HepG2 (cell line): ENCODE results near the gene SSR2. TPM values are rescaled to one million over a fixed set of nuclear protein-coding genes. Genes with fewer than 3 reads are reported as not detected.

Experiments used
- ATAC-seq: fragments of 200-7000 bp; cut with Tn5 transposase; 3 replicates; pipeline ENCODE4 v1.9.1; 2020; ENCODE audit warnings: mild to moderate bottlenecking, moderate library complexity
- BruUV-seq: library from RNA; stranded (reverse); fragments of 400-500 nt; replicated peaks from 2 replicates; lab custom pipeline; 2021; lab: Mats Ljungman, UMichigan
- CTCF ChIA-PET: fragments of 300-600 bp; formaldehyde crosslinking; extraction: SDS; loops from one replicate; lab custom pipeline; 2021; ENCODE audit warnings: low total read pairs, inconsistent platforms, low intra/inter-chr PET ratio; lab: Yijun Ruan, JAX
- POLR2A ChIA-PET: fragments of 350-600 bp; sonication (Branson Sonifier 250); formaldehyde crosslinking; loops from one replicate; lab custom pipeline; 2020; ENCODE audit warnings: antibody characterized with exemption, inconsistent platforms; lab: Yijun Ruan, JAX
- DNase-seq: peaks from one replicate; pipeline ENCODE4 v3.0.0-alpha.2; 2015; ENCODE audit warnings: low spot score
- FAIRE-seq: peaks from 3 replicates; lab custom pipeline; 2011; peaks lifted over from hg19 to GRCh38; lab: Jason Lieb, UNC
- H2AFZ ChIP-seq: one replicate; pipeline ENCODE4 v1.6.1; 2011; ENCODE audit warnings: low read length, inconsistent platforms
- H3K27ac ChIP-seq: fragments of 300-600 bp; 3 replicates; pipeline ENCODE4 v1.8.0; 2011; ENCODE audit warnings: mixed run types, mild to moderate bottlenecking, mixed read lengths, low read length, inconsistent platforms; ENCODE audit not compliant: insufficient read depth; ENCODE audit errors: extremely low read length
- H3K27me3 ChIP-seq, 2 experiments: fragments of 200-600 bp in 1 of 2; 2 replicates in 1 of 2; 3 replicates in 1 of 2; pipeline versions ENCODE4 v1.6.0 to v1.8.0; 2011; ENCODE audit warnings: low read length in 2 of 2, mild to moderate bottlenecking in 2 of 2, moderate library complexity in 2 of 2, inconsistent platforms in 1 of 2; ENCODE audit not compliant: insufficient read depth in 2 of 2, control insufficient read depth in 1 of 2
- H3K36me3 ChIP-seq, 2 experiments: fragments of 200-600 bp in 1 of 2; replicated peaks in 1 of 2; 2 replicates in 1 of 2; 3 replicates in 1 of 2; pipeline versions ENCODE4 v1.5.1 to v1.8.0; 2011; ENCODE audit warnings: low read length in 2 of 2, inconsistent platforms in 1 of 2; ENCODE audit not compliant: insufficient read depth in 2 of 2, control insufficient read depth in 1 of 2
- H3K4me1 ChIP-seq: 2 replicates; pipeline ENCODE4 v1.5.1; 2012; ENCODE audit warnings: low read length, inconsistent platforms; ENCODE audit not compliant: insufficient read depth
- H3K4me2 ChIP-seq: 2 replicates; pipeline ENCODE4 v1.6.0; 2011; ENCODE audit warnings: low read depth, low read length, inconsistent platforms
- H3K4me3 ChIP-seq, 3 experiments: fragments of 200-600 bp in 1 of 3; sonication (generic), shearing (Covaris generic) in 1 of 3; replicated peaks in 1 of 3; 2 replicates each; pipeline ENCODE4 v1.5.1; 2011 to 2016; ENCODE audit warnings: low read length in 3 of 3, inconsistent platforms in 2 of 3, low read depth in 2 of 3, mild to moderate bottlenecking in 2 of 3, control low read depth in 1 of 3, mixed read lengths in 1 of 3; ENCODE audit not compliant: insufficient read depth in 1 of 3
- H3K79me2 ChIP-seq: one replicate; pipeline ENCODE4 v1.6.1; 2011; ENCODE audit warnings: low read length, inconsistent platforms; ENCODE audit not compliant: insufficient read depth
- H3K9ac ChIP-seq: 2 replicates; pipeline ENCODE4 v1.6.0; 2011; ENCODE audit warnings: mild to moderate bottlenecking, low read depth, low read length, inconsistent platforms; ENCODE audit not compliant: insufficient read depth
- H3K9me3 ChIP-seq: 2 replicates; pipeline ENCODE4 v1.5.1; 2012; ENCODE audit warnings: mild to moderate bottlenecking, low read length
- H4K20me1 ChIP-seq: 2 replicates; pipeline ENCODE4 v1.6.0; 2011; ENCODE audit warnings: inconsistent platforms, mild to moderate bottlenecking, low read length, moderate library complexity; ENCODE audit not compliant: insufficient read depth
- AGO2 ChIP-seq: fragments of 200-400 bp; formaldehyde crosslinking; optimal IDR thresholded peaks from 2 replicates; pipeline ENCODE3; 2017; ENCODE audit warnings: mild to moderate bottlenecking, low read depth, low read length, moderate library complexity
- GATAD1 ChIP-seq: IDR thresholded peaks from 2 replicates; pipeline ENCODE4 v1.6.1; 2016; ENCODE audit warnings: missing genetic modification reagents, missing compliant biosample characterization
- MYNN ChIP-seq: sonication (generic); formaldehyde crosslinking; IDR thresholded peaks from 2 replicates; pipeline ENCODE4 v1.4.0; 2020; ENCODE audit warnings: mild to moderate bottlenecking, low read depth, missing genetic modification reagents
- SATB2 ChIP-seq: sonication (generic); formaldehyde crosslinking; IDR thresholded peaks from 2 replicates; pipeline ENCODE4 v1.5.0; 2020; ENCODE audit warnings: missing genetic modification reagents
- ZNF543 ChIP-seq: sonication (generic); formaldehyde crosslinking; IDR thresholded peaks from 2 replicates; pipeline ENCODE4 v1.4.0; 2020; ENCODE audit warnings: mild to moderate bottlenecking, missing genetic modification reagents
- ZNF746 ChIP-seq: sonication (generic); formaldehyde crosslinking; IDR thresholded peaks from 2 replicates; pipeline ENCODE4 v1.8.0; 2022; ENCODE audit warnings: mild to moderate bottlenecking, missing genetic modification reagents
- ZNF747 ChIP-seq: sonication (generic); formaldehyde crosslinking; IDR thresholded peaks from 2 replicates; pipeline ENCODE4 v1.8.1; 2023; ENCODE audit warnings: missing genetic modification reagents, mild to moderate bottlenecking, borderline replicate concordance
- ZNF850 ChIP-seq: sonication (generic); formaldehyde crosslinking; conservative IDR thresholded peaks from 2 replicates; pipeline ENCODE4 v1.9.0; 2021; ENCODE audit warnings: mild to moderate bottlenecking, missing genetic modification reagents
- WGBS: methylation state at CpG from one replicate; pipeline ENCODE4 v1.1.6; 2017; ENCODE audit warnings: low lambda C conversion rate; 5-methylcytosine and 5-hydroxymethylcytosine counted together
- in situ Hi-C: cut with HindIII; loops from 2 replicates; pipeline ENCODE4 v1.10.0; 2017; ENCODE audit warnings: low pct_unique_long_range_greater_than_20kb; ENCODE audit not compliant: extremely low pct_ligation_motif_present
- intact Hi-C: fragments of 100-400 bp; cut with micrococcal nuclease; formaldehyde crosslinking; loops from one replicate; pipeline ENCODE4 v1.10.0; 2022; ENCODE audit not compliant: unreplicated experiment
- polyA plus RNA-seq, 8 experiments: library from polyadenylated mRNA; depleted of rRNA in 3 of 8; stranded (reverse) in 7 of 8; unstranded in 1 of 8; fragments of >200 nt; fragmentation: Illumina TruSeq in 4 of 8; extraction: Trizol in 4 of 8; gene quantifications; 2 replicates each; pipeline versions ENCODE4 v1.2.1 to v1.2.3, GENCODE V29; 2011 to 2016; ENCODE audit warnings: low read depth in 4 of 8, missing spikeins in 1 of 8, mixed read lengths in 1 of 8; ENCODE audit not compliant: insufficient read depth in 1 of 8
- total RNA-seq, 5 experiments: library from RNA; depleted of rRNA; stranded (reverse); fragments of >200 nt; fragmentation: Illumina TruSeq; extraction: Trizol; gene quantifications; 2 replicates each; pipeline ENCODE4 v1.2.3, GENCODE V29; 2016; ENCODE audit warnings: low read depth in 1 of 5
- TF ChIP-seq, protein P1 (sequence below): sonication (generic); formaldehyde crosslinking; IDR thresholded peaks from 2 replicates; pipeline ENCODE4 v1.8.0; 2022; ENCODE audit warnings: missing genetic modification reagents, mild to moderate bottlenecking, inconsistent platforms, borderline replicate concordance

Gene SSR2
- total and polyA plus RNA-seq, 2 of the 13 experiments (the other 11 are each of a cell fraction or from before 2014, with no cell fraction given), result 284 to 461 TPM

GRCh38 chr1:155990005-155990739 is 30.6 kb downstream of the SSR2 start:
- intact Hi-C loops, result no loop called here
- BruUV-seq, result no TSS peak
- FAIRE-seq (no peak), ATAC-seq (peak; percentile 7; the same call in 2 of the 3 replicates), DNase-seq (no peak)
- in situ Hi-C loops, result no loop called here
- Histone ChIP-seq H3K27ac (no peak overlapping the region), H3K79me2 (no peaks in the 10 kb centered on the region), H2AFZ (no peak overlapping the region), H3K4me2 (peak overlapping the region; percentile 52), H3K4me3 (no peak overlapping the region; a peak in 1 of 6 replicates), H3K27me3 (no peaks in the 10 kb centered on the region), H3K4me1 (peaks cover 58% of the 10 kb centered on the region), H4K20me1 (no peaks in the 10 kb centered on the region), H3K9me3 (no peaks in the 10 kb centered on the region), H3K9ac (no peak overlapping the region), H3K36me3 (no peaks in the 10 kb centered on the region)
- ChIA-PET CTCF (interaction anchor here (1.3 to 3.6 kb wide), 4 partner anchors 24 to 52 kb away, joined by 4 to 32 read pairs (median 5); no protein-coding TSS in a partner anchor), POLR2A (interaction anchor here (0.6 to 4.9 kb wide), 11 partner anchors 9 to 128 kb away, joined by 4 to 47 read pairs (median 15); partner anchors contain the start of genes ARHGEF2, KHDC4 and RXFP4)
- WGBS, result 30% methylated on average over 3 of the region's 6 CpGs
- no peak for TF ChIP-seq SATB2 (CRISPR knock-in tag)
- TF ChIP-seq ZNF543 (CRISPR knock-in tag), result 0 out of 2 replicates have a peak, but pooled peaks have one; percentile 3

- DNase-seq, result peak; percentile 50
- peak; percentile 52 for FAIRE-seq
- H3K4me2 ChIP-seq, result peak overlapping the region; percentile 50
- TF ChIP-seq MYNN (CRISPR knock-in tag), result no peak
- no peak for TF ChIP-seq AGO2
- TF ChIP-seq GATAD1, result peak; percentile 46; the same call in 1 of the 2 replicates
- TF ChIP-seq, protein P1, sequence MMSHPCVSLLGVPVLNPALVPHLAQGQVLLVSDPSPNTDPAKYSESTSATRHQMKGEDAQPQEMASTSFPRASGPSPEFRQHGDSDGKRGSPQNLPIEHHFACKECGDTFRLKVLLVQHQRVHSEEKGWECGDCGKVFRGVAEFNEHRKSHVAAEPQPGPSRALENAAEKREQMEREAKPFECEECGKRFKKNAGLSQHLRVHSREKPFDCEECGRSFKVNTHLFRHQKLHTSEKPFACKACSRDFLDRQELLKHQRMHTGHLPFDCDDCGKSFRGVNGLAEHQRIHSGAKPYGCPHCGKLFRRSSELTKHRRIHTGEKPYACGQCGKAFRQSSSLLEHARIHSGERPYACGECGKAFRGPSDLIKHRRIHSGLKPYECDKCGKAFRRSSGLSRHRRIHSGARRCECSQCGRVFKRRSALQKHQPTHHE, result no peak
- TF ChIP-seq ZNF746 (CRISPR knock-in tag), result no peak
- TF ChIP-seq ZNF747 (CRISPR knock-in tag), result no peak
- no peak for TF ChIP-seq ZNF850 (CRISPR knock-in tag)
Measured at GRCh38 chr1:155989242-155990004, 31.3 kb downstream of the SSR2 start.

More at GRCh38 chr1:155989242-155990004, 31.3 kb downstream of the SSR2 start:
- Histone ChIP-seq H2AFZ (no peak overlapping the region), H3K36me3 (no peaks in the 10 kb centered on the region), H3K27ac (no peak overlapping the region), H3K4me1 (peaks cover 55% of the 10 kb centered on the region), H3K4me3 (peak overlapping the region in 1 of 3 experiments; percentile 34; a peak in 1 of 6 replicates), H3K27me3 (no peaks in the 10 kb centered on the region), H3K9ac (no peak overlapping the region), H3K79me2 (no peaks in the 10 kb centered on the region), H3K9me3 (no peaks in the 10 kb centered on the region), H4K20me1 (no peaks in the 10 kb centered on the region)
- no TSS peak for BruUV-seq
- ChIA-PET CTCF (interaction anchor here (1.3 to 3.6 kb wide), 4 partner anchors 23 to 51 kb away, joined by 4 to 32 read pairs (median 5); no protein-coding TSS in a partner anchor), POLR2A (interaction anchor here (1.0 to 4.9 kb wide), 6 partner anchors 11 to 56 kb away, joined by 5 to 47 read pairs (median 24); partner anchors contain the start of genes ARHGEF2, KHDC4 and RXFP4)
- peak; percentile 80 for ATAC-seq
- in situ Hi-C loops, result loop anchor here (10.0 kb wide), 1 partner anchor 55 kb away; the partner anchor contains the start of gene KHDC4
- intact Hi-C loops, result loop anchor here (1.0 kb wide), 1 partner anchor 51 kb away; no protein-coding TSS in a partner anchor
- 6% methylated on average over 2 of the region's 9 CpGs for WGBS
